ENCODE data around the gene HSPA4. TPM values are rescaled to one million over a fixed set of nuclear protein-coding genes. Genes with fewer than 3 reads are reported as not detected.
"Not testable (repeated sequence)": the region's sequence is repeated elsewhere in the genome, so short reads cannot be mapped to it uniquely, and the experiment has no call there.

The HSPA4 gene
- total RNA-seq, 1 donor from 2014 or later, result 109 TPM

DNA sequence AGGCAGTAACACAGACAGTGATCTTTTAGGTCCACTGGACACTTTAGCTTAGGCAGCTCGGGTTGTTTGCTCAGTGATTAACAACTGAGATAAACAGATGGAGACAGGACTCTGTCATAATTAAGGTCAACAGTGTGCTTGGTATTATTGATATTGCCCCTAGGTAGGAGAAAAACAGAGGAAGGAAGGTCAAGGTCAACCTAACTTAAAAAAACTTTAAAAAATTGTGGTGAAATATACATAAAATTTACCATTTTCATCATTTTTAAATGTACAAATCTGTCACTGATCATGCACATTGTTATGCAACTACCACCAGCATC, 2.1 kb upstream of the HSPA4 start:
- intact Hi-C loops (cut with micrococcal nuclease), result loop anchor here (5.0 to 10.0 kb wide), 5 partner anchors 312 to 1672 kb away; partner anchors contain the start of genes IRF1, KIF3A, PPP2CA and TCF7

DNA sequence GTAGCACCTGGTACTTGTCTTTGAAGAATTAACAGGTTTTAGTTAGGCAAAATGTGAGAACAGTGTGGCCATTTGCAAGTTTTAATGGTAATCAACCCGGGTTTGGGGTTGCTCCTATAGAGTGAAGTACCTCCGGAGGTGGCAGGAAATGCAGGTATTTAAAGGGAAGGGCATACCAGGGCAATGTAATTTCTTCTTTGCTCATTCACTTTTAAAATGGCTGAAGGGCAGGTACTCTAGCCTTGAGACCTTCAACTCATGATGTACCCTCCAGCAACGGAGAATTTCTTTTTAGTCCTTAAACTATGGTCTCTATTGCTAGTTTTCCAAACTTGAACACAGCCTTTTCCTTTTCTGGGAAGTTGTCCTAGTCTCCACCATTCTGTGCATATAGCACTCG, 1.3 kb upstream of the HSPA4 start:
- intact Hi-C loops (cut with micrococcal nuclease), result loop anchor here (5.0 to 10.0 kb wide), 5 partner anchors 313 to 1673 kb away; partner anchors contain the start of genes IRF1, KIF3A, PPP2CA and TCF7

DNA sequence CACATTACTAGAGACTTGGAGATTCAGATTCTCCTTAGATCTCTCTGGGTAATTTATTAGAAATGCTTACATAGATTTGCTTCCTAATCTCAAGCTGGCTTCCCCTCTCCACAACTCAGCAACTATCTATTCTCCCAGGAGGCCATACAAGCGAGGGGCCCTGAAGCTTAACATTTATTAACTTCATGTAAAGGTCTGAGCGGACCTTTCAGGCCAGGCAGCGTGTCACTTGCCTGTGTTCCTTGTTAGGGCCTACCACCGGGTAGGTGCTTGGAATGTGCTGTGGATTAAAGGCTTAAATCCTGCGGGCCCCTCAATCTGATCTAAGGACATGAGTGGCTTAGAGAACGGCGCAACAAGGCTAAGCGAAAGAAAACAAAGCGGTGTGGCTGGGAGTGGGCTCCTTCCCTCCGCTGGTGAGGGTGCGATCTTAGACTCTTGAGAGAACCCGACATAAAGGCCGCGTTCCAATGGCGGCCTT, 712 bp upstream of the HSPA4 start:
- intact Hi-C loops (cut with micrococcal nuclease), result loop anchor here (1.0 to 10.0 kb wide), 13 partner anchors 25 to 1674 kb away; partner anchors contain the start of genes AFF4, C5orf15, GDF9 and IRF1

GRCh38 chr5:133052317-133053175, 733 bp downstream of the HSPA4 start:
- intact Hi-C loops (cut with micrococcal nuclease), result loop anchor here (2.0 to 10.0 kb wide), 6 partner anchors 315 to 1675 kb away; partner anchors contain the start of genes FNIP1, IRF1, KIF3A and PPP2CA

- intact Hi-C loops (cut with micrococcal nuclease), result loop anchor here (2.0 to 10.0 kb wide), 6 partner anchors 316 to 1676 kb away; partner anchors contain the start of genes FNIP1, IRF1, KIF3A and PPP2CA
These were observed 1.6 kb downstream of the HSPA4 start for GRCh38 chr5:133053448-133053847.

DNA sequence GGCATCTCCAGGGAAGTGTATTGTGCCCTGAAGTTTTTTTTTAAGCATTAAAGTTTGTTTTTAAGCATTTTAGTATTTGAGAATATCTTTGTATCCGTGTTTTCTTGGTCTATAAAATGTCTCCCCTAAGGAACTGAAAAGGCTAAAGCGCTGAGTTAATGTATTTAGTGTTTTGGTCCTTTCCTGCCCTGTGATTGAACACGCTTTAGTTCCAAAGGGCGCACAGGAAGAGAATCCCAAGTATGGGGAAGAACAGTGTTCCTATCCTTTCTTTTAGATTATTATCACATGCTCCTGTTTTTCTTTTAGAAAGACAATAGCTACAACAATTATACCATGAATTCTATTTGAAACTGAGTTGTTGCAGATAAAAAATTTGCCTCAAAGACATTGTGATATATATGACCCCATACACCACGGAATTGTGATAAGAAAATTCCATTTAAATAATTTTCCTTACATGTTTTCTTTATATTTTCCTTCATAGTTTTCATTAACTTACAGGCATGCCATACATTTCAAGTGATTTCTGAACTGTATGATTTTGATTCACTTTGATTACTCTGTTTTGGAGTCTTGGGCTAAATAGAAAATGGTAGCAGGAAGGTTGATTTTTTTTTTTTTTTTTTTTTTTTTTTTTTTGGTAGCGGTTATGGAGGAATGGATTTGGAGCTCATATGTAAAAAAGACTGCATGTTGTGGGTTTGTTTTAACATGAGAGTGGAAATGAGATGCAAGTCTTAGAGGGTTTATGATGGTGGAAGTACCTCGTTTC, 3.1 kb downstream of the HSPA4 start:
- intact Hi-C loops (cut with micrococcal nuclease), result loop anchor here (5.0 to 10.0 kb wide), 5 partner anchors 318 to 1678 kb away; partner anchors contain the start of genes IRF1, KIF3A, PPP2CA and TCF7

GRCh38 chr5:133056891-133057290, 5.1 kb downstream of the HSPA4 start:
- intact Hi-C loops (cut with micrococcal nuclease), result loop anchor here (10.0 kb wide), 1 partner anchor 1058 kb away; the partner anchor contains the start of gene TCF7

DNA sequence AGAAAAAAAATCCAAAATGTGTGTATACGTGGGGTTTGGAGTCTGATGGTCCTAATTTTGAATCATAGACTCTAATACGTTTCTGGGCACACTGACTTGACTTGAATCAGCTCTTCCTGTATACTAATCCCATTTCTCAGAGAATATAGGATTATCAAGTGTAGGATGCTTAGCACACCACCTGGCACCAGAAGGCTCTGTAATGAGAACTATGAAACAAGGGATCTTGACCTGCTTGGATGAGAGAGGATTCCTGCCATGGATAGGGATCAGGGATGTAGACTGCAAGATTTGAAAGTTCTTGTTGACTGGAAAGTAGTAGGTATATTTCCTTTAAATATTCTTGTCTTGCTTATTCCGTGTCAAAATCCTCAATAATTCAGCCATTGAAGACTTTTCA, 7.8 kb downstream of the HSPA4 start:
- intact Hi-C loops (cut with micrococcal nuclease), result loop anchor here (10.0 kb wide), 1 partner anchor 1055 kb away; the partner anchor contains the start of gene TCF7

DNA sequence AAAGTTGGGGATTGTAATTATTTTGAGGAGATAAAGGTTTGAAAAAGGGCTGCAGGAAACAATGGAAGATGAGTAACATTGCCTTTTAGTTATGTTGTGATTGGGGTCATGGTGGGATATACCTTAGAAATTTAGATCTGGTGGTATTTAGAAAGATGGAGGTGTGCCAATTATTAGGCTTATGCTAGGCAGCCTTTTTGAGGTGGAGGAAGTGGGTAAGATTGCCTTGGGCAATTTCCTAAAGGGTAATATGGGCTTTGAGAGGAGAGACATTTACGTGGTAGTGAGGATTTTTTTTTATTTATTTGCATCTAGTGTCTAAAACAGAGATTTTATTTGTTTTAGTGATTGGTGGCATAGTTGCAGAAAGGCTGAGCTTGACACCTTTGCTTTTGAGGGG, 10.5 kb downstream of the HSPA4 start:
- intact Hi-C loops (cut with micrococcal nuclease), result no loop called here

DNA sequence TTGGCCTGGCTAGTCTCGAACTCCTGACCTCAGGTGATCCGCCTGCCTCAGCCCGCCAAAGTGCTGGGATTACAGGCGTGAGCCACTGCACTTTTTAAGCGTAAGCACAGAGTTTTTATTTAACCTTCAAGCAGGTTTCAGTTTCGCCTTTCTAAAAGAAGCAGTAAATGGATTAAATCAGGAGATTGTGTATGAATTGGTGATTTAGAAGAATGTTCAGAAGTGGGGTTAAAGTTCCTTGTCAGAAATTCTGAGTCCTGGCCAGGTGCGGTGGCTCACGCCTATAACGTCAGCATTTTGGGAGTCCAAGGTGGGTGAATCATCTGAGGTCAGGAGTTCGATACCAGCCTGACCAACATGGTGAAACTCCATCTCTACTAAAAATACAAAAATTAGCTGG, 12.2 kb downstream of the HSPA4 start:
- intact Hi-C loops (cut with micrococcal nuclease), result no loop called here

GRCh38 chr5:133065471-133065870, 13.7 kb downstream of the HSPA4 start:
- intact Hi-C loops (cut with micrococcal nuclease), result no loop called here

- intact Hi-C loops (cut with micrococcal nuclease), result no loop called here
These were observed 14.2 kb downstream of the HSPA4 start for GRCh38 chr5:133066045-133066444.

- intact Hi-C loops (cut with micrococcal nuclease), result no loop called here
These were observed 20.2 kb downstream of the HSPA4 start for GRCh38 chr5:133072021-133072420.

- intact Hi-C loops (cut with micrococcal nuclease), result no loop called here
These were observed 24.0 kb downstream of the HSPA4 start for GRCh38 chr5:133075572-133076536.

- intact Hi-C loops (cut with micrococcal nuclease), result no loop called here
These were observed 27.2 kb downstream of the HSPA4 start for GRCh38 chr5:133079048-133079447.

- intact Hi-C loops (cut with micrococcal nuclease), result no loop called here
These were observed 29.2 kb downstream of the HSPA4 start for GRCh38 chr5:133081036-133081435.

DNA sequence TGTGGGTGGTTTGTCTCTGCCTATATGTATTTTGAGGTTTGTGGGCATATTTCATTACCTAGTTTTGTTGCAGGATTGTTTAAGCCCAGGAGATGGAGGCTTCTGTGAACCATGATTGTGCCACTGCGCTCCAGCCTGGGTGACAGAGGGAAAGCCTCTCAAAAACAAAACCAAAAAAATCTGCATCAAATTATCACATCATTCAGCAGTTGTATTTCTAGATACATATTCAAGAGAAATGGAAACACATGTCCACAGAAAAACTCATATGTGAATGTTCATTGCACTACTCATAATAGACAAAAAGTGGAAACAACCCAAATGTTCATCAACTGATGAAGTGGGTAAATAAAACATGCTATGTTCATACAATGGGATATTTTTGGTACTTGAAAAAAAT, 29.9 kb downstream of the HSPA4 start:
- intact Hi-C loops (cut with micrococcal nuclease), result no loop called here

GRCh38 chr5:133082128-133082527, 30.3 kb downstream of the HSPA4 start:
- intact Hi-C loops (cut with micrococcal nuclease), result no loop called here

DNA sequence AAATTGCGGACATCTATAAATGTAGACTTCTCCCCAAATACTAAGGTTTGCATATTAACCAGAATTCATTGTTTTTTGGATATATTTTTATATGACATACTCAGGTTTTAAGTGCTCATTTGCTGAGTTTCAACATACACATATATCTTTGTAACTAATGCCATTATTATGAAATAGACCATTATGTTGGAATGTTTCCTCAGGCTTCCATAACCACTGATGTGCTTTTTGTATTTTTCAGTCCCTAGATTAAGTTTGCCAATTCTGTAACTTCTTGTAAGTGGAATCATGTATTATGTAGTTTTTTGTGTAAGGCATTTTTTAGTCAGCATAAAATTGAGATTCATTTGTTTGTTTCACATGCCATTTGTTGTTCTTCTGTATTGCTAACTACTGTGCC, 32.1 kb downstream of the HSPA4 start:
- intact Hi-C loops (cut with micrococcal nuclease), result no loop called here

- intact Hi-C loops (cut with micrococcal nuclease), result not testable (repeated sequence)
These were observed 33.4 kb downstream of the HSPA4 start for GRCh38 chr5:133085171-133085570.
